Measurements from ENCODE around the gene ATP10B. TPM values are rescaled to one million over a fixed set of nuclear protein-coding genes. Genes with fewer than 3 reads are reported as not detected.

Gene ATP10B
- polyA plus RNA-seq, 1 of the 3 experiments (the other 2 are of a cell fraction) = not detected

DNA sequence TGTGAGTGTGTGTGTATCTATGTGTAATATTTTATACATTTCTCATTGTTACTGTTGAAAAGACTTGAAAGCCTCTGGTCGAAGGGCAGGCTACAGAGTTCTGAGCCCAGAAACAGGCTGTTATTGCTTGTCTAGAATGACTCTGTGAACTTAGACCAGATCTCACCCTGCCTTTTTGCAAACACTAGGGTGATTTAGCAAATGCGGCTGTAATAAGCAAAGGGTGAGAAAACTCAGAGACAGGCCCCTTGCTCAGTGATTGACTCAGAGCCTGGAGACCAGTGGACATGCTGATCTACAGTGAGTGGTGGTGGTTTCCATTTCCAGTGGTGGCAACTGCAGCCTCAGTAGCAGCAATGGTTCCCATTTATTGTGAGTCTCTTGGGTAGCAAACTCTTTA lies 183.7 kb downstream of the ATP10B start:
- Histone ChIP-seq H3K36me3 (replicated peaks in 1 of 2; ENCODE audit: control insufficient read depth in 1 of 2, insufficient read depth in 2 of 2, low read length in 1 of 2) (no peaks in the 10 kb centered on the region), H3K9ac (no peak overlapping the region), H3K9me3 (no peaks in the 10 kb centered on the region), H2AFZ (ENCODE audit: low read depth) (no peak overlapping the region), H3K79me2 (ENCODE audit: insufficient read depth) (no peaks in the 10 kb centered on the region), H4K20me1 (ENCODE audit: insufficient read depth) (no peaks in the 10 kb centered on the region), H3K27ac (ENCODE audit: low read depth in 2 of 2, low read length in 1 of 2) (no peak overlapping the region), H3F3A (replicated peaks; ENCODE audit: insufficient read depth) (no peaks in the 10 kb centered on the region), H3K4me3 (ENCODE audit: low read depth in 2 of 2, low read length in 1 of 2) (no peak overlapping the region), H3K4me2 (no peak overlapping the region), H3K4me1 (ENCODE audit: control insufficient read depth in 1 of 2, insufficient read depth in 2 of 2, low read depth in 1 of 2, low read length in 1 of 2) (no peaks in the 10 kb centered on the region), H3K9me2 (no peaks in the 10 kb centered on the region), H3K27me3 (ENCODE audit: insufficient read depth) (no peaks in the 10 kb centered on the region)
- ChIA-PET POLR2A (no interaction called here), CTCF (no interaction called here)
- WGBS (ENCODE audit: low lambda C conversion rate) = 47% methylated on average over 2 of the region's 2 CpGs
- DNase-seq = no peak
- TF ChIP-seq, protein P1, sequence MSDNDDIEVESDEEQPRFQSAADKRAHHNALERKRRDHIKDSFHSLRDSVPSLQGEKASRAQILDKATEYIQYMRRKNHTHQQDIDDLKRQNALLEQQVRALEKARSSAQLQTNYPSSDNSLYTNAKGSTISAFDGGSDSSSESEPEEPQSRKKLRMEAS (IDR thresholded peaks at IDR 0.05; ENCODE audit: low read depth) = no peak
- TF ChIP-seq IRF3 (IDR thresholded peaks at IDR 0.05; ENCODE audit: low read depth, low read length) = no peak
- TF ChIP-seq FOXM1 (IDR thresholded peaks at IDR 0.05; ENCODE audit: low read depth) = no peak
- no peak for TF ChIP-seq SMC3 (IDR thresholded peaks at IDR 0.05; ENCODE audit: low read depth, low read length)

GRCh38 chr5:160667160-160667559 lies 184.9 kb downstream of the ATP10B start:
- no peaks in the 10 kb centered on the region for H3F3A ChIP-seq (replicated peaks; ENCODE audit: insufficient read depth)
- H3K9me2 ChIP-seq = no peaks in the 10 kb centered on the region
- H2AFZ ChIP-seq (ENCODE audit: low read depth) = peak overlapping the region; percentile 42; the same call in 1 of the 2 replicates
- H3K4me2 ChIP-seq = no peak overlapping the region; the same call in 1 of the 2 replicates
- H3K4me3 ChIP-seq (ENCODE audit: low read depth in 2 of 2, low read length in 1 of 2) = no peak overlapping the region; a peak in 1 of 4 replicates
- no peak for TF ChIP-seq REST (IDR thresholded peaks at IDR 0.05; ENCODE audit: low read depth, low read length)
- no peak for TF ChIP-seq POLR2AphosphoS5 (IDR thresholded peaks at IDR 0.05; ENCODE audit: low read depth, low read length)
- no peak for TF ChIP-seq USF1 (IDR thresholded peaks at IDR 0.05; ENCODE audit: borderline replicate concordance, low read depth)
- H3K36me3 ChIP-seq (replicated peaks in 1 of 2; ENCODE audit: control insufficient read depth in 1 of 2, insufficient read depth in 2 of 2, low read length in 1 of 2) = no peaks in the 10 kb centered on the region
- H4K20me1 ChIP-seq (ENCODE audit: insufficient read depth) = no peaks in the 10 kb centered on the region
- no peak overlapping the region for H3K27ac ChIP-seq (ENCODE audit: low read depth in 2 of 2, low read length in 1 of 2)
- H3K4me1 ChIP-seq (ENCODE audit: control insufficient read depth in 1 of 2, insufficient read depth in 2 of 2, low read depth in 1 of 2, low read length in 1 of 2) = no peaks in the 10 kb centered on the region
- 7% methylated on average over 5 of the region's 5 CpGs for WGBS (ENCODE audit: low lambda C conversion rate)
- H3K9me3 ChIP-seq = no peaks in the 10 kb centered on the region
- no peak for DNase-seq
- H3K79me2 ChIP-seq (ENCODE audit: insufficient read depth) = no peaks in the 10 kb centered on the region
- no peaks in the 10 kb centered on the region for H3K27me3 ChIP-seq (ENCODE audit: insufficient read depth)
- no peak overlapping the region for H3K9ac ChIP-seq
- ChIA-PET CTCF (no interaction called here), POLR2A (no interaction called here)

Measured in SK-N-SH (cell line).